ENCODE measurements around the gene NMS.

- TF ChIP-seq CTCF (IDR thresholded peaks at IDR 0.05; ENCODE audit: insufficient read depth, low read depth, low read length) (no peak), EZH2 (IDR thresholded peaks at IDR 0.05; ENCODE audit: insufficient read depth, low read length) (no peak)
These were observed 9.3 kb upstream of the NMS start for GRCh38 chr2:100460904-100461530.
